Dermis microvascular lymphatic vessel endothelial cell (primary cell): ENCODE data around the gene SLC27A2. TPM values are rescaled to one million over a fixed set of nuclear protein-coding genes. Genes with fewer than 3 reads are reported as not detected.

Experiments
- DNase-seq, 2 donors: peaks; one replicate each; pipeline versions ENCODE4 v3.0.0 to v3.0.0-alpha.2; 2010; ENCODE audit warnings: low read depth in 2 of 2
- total RNA-seq: library from RNA; depleted of rRNA; stranded (reverse); fragments of >200 nt; gene quantifications from 2 replicates; pipeline ENCODE4 v1.2.1, GENCODE V29; 2014

SLC27A2 gene
- total RNA-seq, 1 donor from 2014 or later: 3.6 TPM

DNA sequence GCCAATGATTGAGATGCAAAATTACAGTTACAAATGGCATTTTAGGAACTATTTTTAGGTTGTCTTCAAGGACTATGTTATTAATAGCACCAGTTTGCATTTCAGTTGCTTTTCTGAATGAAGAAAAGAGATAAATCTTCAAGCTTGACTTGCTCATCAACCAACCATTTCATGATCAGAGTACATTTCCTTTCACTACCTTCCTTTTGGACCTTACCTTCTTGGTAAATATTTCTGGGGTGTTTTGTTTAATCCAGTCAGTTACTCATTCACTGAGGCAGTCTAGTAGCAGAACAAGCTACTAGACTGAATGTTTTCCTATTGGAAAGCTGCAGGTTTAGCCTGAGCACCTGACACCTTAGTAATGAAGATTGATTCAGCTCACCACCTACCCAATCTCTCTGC, 8.2 kb downstream of the SLC27A2 start:
- no peak for DNase-seq

- DNase-seq: no peak
Measured at GRCh38 chr15:50190723-50191122, 8.7 kb downstream of the SLC27A2 start.

DNA sequence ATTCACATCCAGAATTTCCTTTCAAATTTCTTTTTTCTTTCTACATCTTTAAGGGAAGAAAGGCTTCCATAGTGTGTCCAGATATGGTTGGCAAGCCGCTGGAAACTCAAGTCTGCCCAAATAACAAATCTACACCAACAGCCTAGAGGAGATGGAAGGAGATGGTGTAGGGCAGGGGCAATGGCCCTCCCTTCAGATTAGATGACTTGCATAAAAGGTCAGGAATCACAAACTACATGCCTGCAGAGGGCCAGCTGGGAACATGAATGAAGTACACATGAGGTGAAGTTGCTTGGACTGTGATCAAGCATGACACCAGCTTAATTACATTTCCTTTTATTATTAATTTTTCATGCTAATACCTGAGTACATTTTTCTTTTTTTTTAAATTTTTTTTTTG, 10.2 kb downstream of the SLC27A2 start:
- DNase-seq: no peak

- DNase-seq: no peak
Measured at GRCh38 chr15:50192926-50193620, 11.1 kb downstream of the SLC27A2 start.

DNA sequence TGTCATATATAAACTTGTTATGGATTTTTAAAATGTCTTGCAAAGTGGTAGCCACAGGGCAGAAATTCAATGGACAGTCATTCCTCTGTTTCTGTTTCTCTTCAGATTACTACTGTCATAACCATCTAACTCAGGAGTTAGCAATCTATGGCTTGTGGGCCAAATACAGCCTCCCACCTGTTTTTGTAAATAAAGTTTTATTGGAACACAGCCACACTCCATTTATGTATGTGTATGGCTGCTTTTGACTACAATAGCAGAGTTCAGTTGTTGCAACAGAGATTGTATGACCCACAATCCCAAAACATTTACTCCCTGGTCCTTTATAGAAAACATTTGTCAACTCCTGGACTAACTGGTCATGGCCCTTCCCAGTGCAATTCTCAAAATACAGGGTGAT, 20.0 kb downstream of the SLC27A2 start:
- no peak for DNase-seq

GRCh38 chr15:50206020-50206419, 24.0 kb downstream of the SLC27A2 start:
- DNase-seq: no peak

GRCh38 chr15:50209809-50210208, 27.8 kb downstream of the SLC27A2 start:
- DNase-seq: no peak

GRCh38 chr15:50210462-50211157, 28.6 kb downstream of the SLC27A2 start:
- no peak for DNase-seq

GRCh38 chr15:50218291-50218690, 36.3 kb downstream of the SLC27A2 start:
- peak; percentile 5 to 75 for DNase-seq

GRCh38 chr15:50218691-50219090, 36.7 kb downstream of the SLC27A2 start:
- DNase-seq: peak; percentile 44 to 77

DNA sequence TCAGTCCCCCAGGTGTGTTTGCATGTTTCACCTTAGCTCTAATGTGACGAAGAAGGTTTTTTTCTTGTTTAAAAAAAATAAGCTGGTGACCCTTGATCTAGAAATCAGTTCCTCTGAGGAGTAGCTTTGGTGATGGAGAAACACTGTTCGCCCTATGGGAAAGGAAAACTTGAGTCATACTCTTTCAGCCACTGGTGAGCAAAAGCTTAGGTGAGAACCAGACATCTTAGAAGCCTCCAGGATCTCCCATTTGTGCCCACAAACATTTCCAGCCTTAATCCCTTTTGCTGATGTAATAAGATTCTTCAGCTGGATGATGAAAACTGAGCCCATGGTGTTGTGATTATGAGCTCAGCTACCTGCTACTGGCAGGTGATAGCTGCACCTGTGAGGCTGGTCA, 37.8 kb downstream of the SLC27A2 start:
- DNase-seq: no peak

DNA sequence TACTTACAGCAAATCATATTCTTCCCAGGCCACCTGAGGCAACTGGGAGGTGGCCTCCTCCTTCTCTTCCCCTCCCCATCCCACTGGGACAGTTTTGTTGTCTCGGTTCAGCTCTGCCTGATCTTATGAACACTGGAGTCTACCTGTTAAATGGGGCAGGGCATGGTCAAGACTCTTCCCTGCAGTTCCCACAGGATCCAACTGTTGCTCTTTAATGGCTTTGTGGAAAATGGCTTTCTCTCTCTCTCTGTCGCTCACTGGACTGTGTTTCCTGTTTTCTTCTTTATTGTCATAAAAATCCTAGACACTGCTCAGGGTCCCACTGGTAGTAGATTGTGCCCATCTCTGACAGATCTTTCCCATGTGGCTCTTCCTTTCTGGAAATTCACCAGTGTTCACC, 40.2 kb downstream of the SLC27A2 start:
- DNase-seq: no peak

DNA sequence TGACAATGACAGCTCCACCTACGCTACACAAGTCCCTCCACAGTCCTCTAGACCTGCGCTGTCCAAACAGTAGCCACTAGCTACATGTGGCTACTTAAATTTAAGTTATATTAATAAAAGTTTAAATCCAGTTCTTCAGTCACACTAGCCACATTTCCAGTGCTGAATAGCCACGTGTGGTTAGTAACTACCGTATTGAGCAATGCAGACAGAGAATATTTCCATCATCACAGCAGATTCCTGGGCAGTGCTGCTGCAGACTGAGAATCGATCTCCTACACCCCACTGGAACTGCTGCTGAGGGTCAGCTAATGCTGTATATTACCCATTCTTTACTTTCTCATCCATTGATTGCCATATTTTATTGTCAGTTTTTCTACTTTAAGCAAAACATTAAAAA, 42.6 kb downstream of the SLC27A2 start:
- no peak for DNase-seq

GRCh38 chr15:50225057-50225456, 43.1 kb downstream of the SLC27A2 start:
- DNase-seq: no peak

GRCh38 chr15:50225938-50226337, 43.9 kb downstream of the SLC27A2 start:
- DNase-seq: no peak

DNA sequence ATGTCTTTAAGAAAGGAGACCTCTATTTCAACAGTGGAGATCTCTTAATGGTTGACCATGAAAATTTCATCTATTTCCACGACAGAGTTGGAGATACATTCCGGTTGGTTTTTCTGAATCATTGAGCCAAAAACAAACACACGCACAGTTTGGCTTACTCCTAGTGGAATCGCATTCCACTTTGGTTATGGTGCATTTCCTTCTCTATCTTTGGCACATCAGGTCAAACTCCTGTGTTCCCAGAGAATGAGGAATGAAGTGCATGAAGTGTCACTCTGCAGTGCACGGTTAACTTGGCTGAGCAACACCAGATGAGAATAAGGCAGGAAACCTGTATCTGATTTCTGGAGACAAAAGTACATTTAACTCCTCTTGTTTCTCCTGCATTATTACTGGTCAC, 45.1 kb downstream of the SLC27A2 start:
- DNase-seq: no peak

DNA sequence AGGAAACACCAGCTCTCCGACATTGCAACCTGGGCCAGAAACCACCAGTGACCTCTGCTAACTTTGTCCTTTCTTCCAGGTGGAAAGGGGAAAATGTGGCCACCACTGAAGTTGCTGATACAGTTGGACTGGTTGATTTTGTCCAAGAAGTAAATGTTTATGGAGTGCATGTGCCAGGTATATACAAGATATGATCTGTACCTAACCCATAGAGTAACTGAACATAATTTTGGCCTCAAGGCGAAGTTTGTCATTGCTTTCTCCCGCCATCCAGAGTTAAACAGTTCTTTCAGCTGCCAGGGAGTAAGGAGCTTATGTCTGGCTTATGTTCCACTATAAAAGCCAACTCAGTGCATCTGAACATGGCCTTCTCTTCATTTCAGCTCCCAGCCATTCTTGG, 46.9 kb downstream of the SLC27A2 start:
- DNase-seq: no peak

GRCh38 chr15:50229336-50229735, 47.3 kb downstream of the SLC27A2 start:
- DNase-seq: no peak

- no peak for DNase-seq
Measured at GRCh38 chr15:50231761-50232160, 49.8 kb downstream of the SLC27A2 start.

DNA sequence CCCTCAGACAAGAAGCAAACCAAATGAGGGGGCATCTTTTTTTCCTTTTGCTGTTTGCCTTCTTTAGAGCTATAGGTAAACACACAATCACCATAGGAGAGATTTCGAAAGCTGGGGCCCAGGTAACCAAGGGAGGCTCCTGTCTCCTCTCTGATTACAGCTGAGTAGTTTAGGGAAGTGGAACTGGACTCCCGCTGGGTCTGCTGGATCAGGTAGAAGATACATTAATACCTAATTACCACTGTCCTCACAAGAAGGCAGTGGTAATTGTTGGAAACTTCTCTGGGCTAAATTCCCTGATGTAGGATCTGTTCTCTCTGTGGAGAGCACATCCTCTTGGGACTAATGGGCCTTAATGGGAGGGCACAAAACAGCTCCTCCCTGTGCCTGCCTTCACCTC, 50.8 kb downstream of the SLC27A2 start:
- no peak for DNase-seq

GRCh38 chr15:50233192-50233736, 51.3 kb downstream of the SLC27A2 start:
- no peak for DNase-seq

DNA sequence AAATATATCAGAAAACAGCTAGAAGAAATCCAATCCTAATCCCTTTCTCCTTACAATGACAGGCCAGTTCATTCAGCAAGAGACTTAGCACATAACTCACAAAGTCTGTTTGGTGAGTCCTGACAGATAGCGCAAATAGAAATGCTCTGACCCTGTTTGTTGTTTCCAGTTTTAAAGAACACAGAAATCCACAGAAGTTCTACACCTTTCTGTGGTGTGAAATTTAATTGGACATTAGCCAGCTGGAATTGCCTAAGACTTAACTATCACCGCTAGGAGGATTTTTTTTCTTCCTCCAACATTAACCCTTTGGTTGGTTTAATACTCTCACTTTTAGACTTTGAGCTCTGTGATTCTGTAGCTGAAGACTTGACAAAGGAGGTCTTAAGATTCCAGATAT, 52.8 kb downstream of the SLC27A2 start:
- no peak for DNase-seq

DNA sequence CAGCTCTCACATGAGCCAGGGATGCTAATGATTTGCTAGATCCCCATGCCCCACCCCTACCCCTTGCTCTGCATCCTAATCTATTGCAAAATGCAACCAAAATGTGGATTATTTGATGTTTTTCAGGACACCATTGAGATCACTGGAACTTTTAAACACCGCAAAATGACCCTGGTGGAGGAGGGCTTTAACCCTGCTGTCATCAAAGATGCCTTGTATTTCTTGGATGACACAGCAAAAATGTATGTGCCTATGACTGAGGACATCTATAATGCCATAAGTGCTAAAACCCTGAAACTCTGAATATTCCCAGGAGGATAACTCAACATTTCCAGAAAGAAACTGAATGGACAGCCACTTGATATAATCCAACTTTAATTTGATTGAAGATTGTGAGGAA, 53.8 kb downstream of the SLC27A2 start:
- no peak for DNase-seq
